ENCODE data around the gene GPAM.

GRCh38 chr10:112183329-112184051, at the start of gene GPAM:
- TF ChIP-seq E4F1 (IDR thresholded peaks at IDR 0.05; ENCODE audit: borderline replicate concordance, partially characterized antibody) = no peak
- no peak for TF ChIP-seq CBFB (IDR thresholded peaks at IDR 0.05; ENCODE audit: low read depth)
- TF ChIP-seq PBX3 (IDR thresholded peaks at IDR 0.05; ENCODE audit: insufficient replicate concordance, low read depth, low read length) = peak; percentile 43
- TF ChIP-seq RBBP5 (conservative IDR thresholded peaks at IDR 0.05) = 0 out of 2 replicates have a peak, but pooled peaks have one; percentile 60
- no peak for TF ChIP-seq CBX5 (IDR thresholded peaks at IDR 0.05; ENCODE audit: low read depth)
- peak; percentile 64; the same call in 1 of the 2 replicates for TF ChIP-seq TBL1XR1 (IDR thresholded peaks at IDR 0.05; ENCODE audit: low read depth, low read length)
